A673 (cell line): ENCODE data around the gene CAGE1. TPM values are rescaled to one million over a fixed set of nuclear protein-coding genes. Genes with fewer than 3 reads are reported as not detected.

Experiments used
- BruUV-seq: library from RNA; stranded (reverse); fragments of 400-500 nt; replicated peaks from 2 replicates; lab custom pipeline; 2021; lab: Mats Ljungman, UMichigan
- CTCF ChIA-PET: fragments of 300-600 bp; sonication (Branson Sonifier 250); formaldehyde crosslinking; loops from one replicate; lab custom pipeline; 2022; ENCODE audit warnings: antibody characterized with exemption; lab: Charles Lee
- POLR2A ChIA-PET: fragments of 300-600 bp; sonication (Branson Sonifier 250); formaldehyde crosslinking; loops from one replicate; lab custom pipeline; 2022; ENCODE audit warnings: antibody characterized with exemption; ENCODE audit not compliant: low non-redundant PET; lab: Charles Lee
- DNase-seq: peaks from one replicate; pipeline ENCODE4 v3.0.0-alpha.2; 2015; ENCODE audit warnings: low spot score
- H3K27ac ChIP-seq: fragments of 200-600 bp; sonication (generic); 2 replicates; pipeline ENCODE4 v1.5.1; 2016; ENCODE audit warnings: mixed run types, low read depth, mild to moderate bottlenecking, mixed read lengths, antibody characterized with exemption, low read length; ENCODE audit not compliant: poor library complexity, severe bottlenecking
- H3K27me3 ChIP-seq: fragments of 200-600 bp; sonication (generic); replicated peaks from 2 replicates; pipeline ENCODE4 v1.6.1; 2017; ENCODE audit warnings: mixed run types, low read depth, mild to moderate bottlenecking, mixed read lengths, antibody characterized with exemption, low read length; ENCODE audit not compliant: insufficient read depth, poor library complexity
- H3K36me3 ChIP-seq: fragments of 200-600 bp; sonication (generic); 2 replicates; pipeline ENCODE4 v1.6.1; 2016; ENCODE audit warnings: mixed run types, mild to moderate bottlenecking, mixed read lengths, antibody characterized with exemption, low read length; ENCODE audit not compliant: insufficient read depth, poor library complexity, severe bottlenecking
- H3K4me1 ChIP-seq: fragments of 200-600 bp; sonication (generic); 2 replicates; pipeline ENCODE4 v1.6.1; 2017; ENCODE audit warnings: mixed run types, mild to moderate bottlenecking, mixed read lengths, antibody characterized with exemption, low read length; ENCODE audit not compliant: insufficient read depth, poor library complexity, severe bottlenecking
- H3K4me3 ChIP-seq: fragments of 200-600 bp; sonication (generic); 2 replicates; pipeline ENCODE4 v1.5.1; 2016; ENCODE audit warnings: low read depth, mixed run types, mild to moderate bottlenecking, mixed read lengths, low read length; ENCODE audit not compliant: poor library complexity, severe bottlenecking
- H3K9me3 ChIP-seq: fragments of 200-600 bp; sonication (generic); 2 replicates; pipeline ENCODE4 v1.6.1; 2016; ENCODE audit warnings: mixed run types, low read depth, mild to moderate bottlenecking, mixed read lengths, antibody characterized with exemption, low read length; ENCODE audit not compliant: poor library complexity, severe bottlenecking
- CTCF ChIP-seq: fragments of 300-800, 200-600 bp; sonication (generic); conservative IDR thresholded peaks from 2 replicates; pipeline ENCODE4 v1.5.1; 2017; ENCODE audit warnings: low read depth, mild to moderate bottlenecking, antibody characterized with exemption, low read length, moderate library complexity, mixed read lengths
- EZH2 ChIP-seq: fragments of 200-600 bp; sonication (generic); IDR thresholded peaks from 2 replicates; pipeline ENCODE4 v1.6.1; 2017; ENCODE audit warnings: borderline replicate concordance, low read depth, mild to moderate bottlenecking, mixed read lengths, antibody characterized with exemption, low read length; ENCODE audit not compliant: poor library complexity, severe bottlenecking
- intact Hi-C: fragments of 100-400 bp; cut with micrococcal nuclease; formaldehyde crosslinking; loops from one replicate; pipeline ENCODE4 v1.10.0; 2022; ENCODE audit not compliant: unreplicated experiment
- total RNA-seq: library from RNA; stranded (reverse); gene quantifications from 2 replicates; pipeline ENCODE4 v1.2.3, GENCODE V29; 2021

CAGE1 gene
- total RNA-seq, 1 experiment from 2014 or later: 0.19 TPM

GRCh38 chr6:7431674-7432390, 42.3 kb upstream of the CAGE1 start:
- Histone ChIP-seq H3K27me3 (no peaks in the 10 kb centered on the region), H3K4me3 (no peak overlapping the region), H3K4me1 (no peaks in the 10 kb centered on the region), H3K27ac (no peak overlapping the region), H3K9me3 (no peaks in the 10 kb centered on the region), H3K36me3 (no peaks in the 10 kb centered on the region)
- CTCF ChIA-PET: no interaction called here
- no peak for TF ChIP-seq CTCF
- TF ChIP-seq EZH2: no peak
- intact Hi-C loops: no loop called here
- POLR2A ChIA-PET: no interaction called here
- no TSS peak for BruUV-seq
- DNase-seq: no peak

GRCh38 chr6:7431313-7431673, 41.8 kb upstream of the CAGE1 start:
- no TSS peak for BruUV-seq
- H3K27me3 ChIP-seq: no peaks in the 10 kb centered on the region
- POLR2A ChIA-PET: no interaction called here
- no peaks in the 10 kb centered on the region for H3K9me3 ChIP-seq
- TF ChIP-seq EZH2: no peak
- no peak for TF ChIP-seq CTCF
- no peaks in the 10 kb centered on the region for H3K4me1 ChIP-seq
- H3K36me3 ChIP-seq: no peaks in the 10 kb centered on the region
- intact Hi-C loops: no loop called here
- CTCF ChIA-PET: no interaction called here
- no peak for DNase-seq
- H3K27ac ChIP-seq: no peak overlapping the region
- H3K4me3 ChIP-seq: no peak overlapping the region

- intact Hi-C loops: no loop called here
- no peak overlapping the region for H3K4me3 ChIP-seq
- no peaks in the 10 kb centered on the region for H3K9me3 ChIP-seq
- H3K36me3 ChIP-seq: no peaks in the 10 kb centered on the region
- no peak overlapping the region for H3K27ac ChIP-seq
- no peaks in the 10 kb centered on the region for H3K27me3 ChIP-seq
- no peaks in the 10 kb centered on the region for H3K4me1 ChIP-seq
- POLR2A ChIA-PET: no interaction called here
- no TSS peak for BruUV-seq
- CTCF ChIA-PET: no interaction called here
- DNase-seq: no peak
- TF ChIP-seq EZH2 (no peak), CTCF (no peak)
These were observed 37.1 kb upstream of the CAGE1 start for GRCh38 chr6:7426447-7427169.
